IMR-90 (cell line): ENCODE data around the gene RIOK1. TPM values are rescaled to one million over a fixed set of nuclear protein-coding genes. Genes with fewer than 3 reads are reported as not detected.

Experiments
- ATAC-seq: fragments of 200-7000 bp; cut with Tn5 transposase; 2 replicates; pipeline ENCODE4 v1.9.1; 2020; ENCODE audit warnings: low read depth, mild to moderate bottlenecking, moderate library complexity
- BruUV-seq: library from RNA; stranded (reverse); fragments of 400-500 nt; replicated peaks from 2 replicates; lab custom pipeline; 2021; lab: Mats Ljungman, UMichigan
- CTCF ChIA-PET: fragments of 300-600 bp; formaldehyde crosslinking; extraction: SDS; loops from one replicate; lab custom pipeline; 2021; ENCODE audit warnings: antibody characterized with exemption; lab: Yijun Ruan, JAX
- POLR2A ChIA-PET: fragments of 300-600 bp; sonication (Branson Sonifier 250); formaldehyde crosslinking; loops from one replicate; lab custom pipeline; 2022; ENCODE audit warnings: antibody characterized with exemption; ENCODE audit not compliant: unreplicated experiment; lab: Charles Lee
- DNase-seq: peaks from one replicate; pipeline ENCODE4 v3.0.0; 2013
- H2AFZ ChIP-seq: replicated peaks from 2 replicates; pipeline ENCODE3; 2013; ENCODE audit warnings: low read length, mild to moderate bottlenecking; ENCODE audit not compliant: poor library complexity
- H2AK5ac ChIP-seq: 2 replicates; pipeline ENCODE4 v1.6.1; 2013; ENCODE audit warnings: low read depth, low read length, inconsistent platforms
- H2AK9ac ChIP-seq: replicated peaks from 2 replicates; pipeline ENCODE3; 2013; ENCODE audit warnings: mild to moderate bottlenecking, low read depth, low read length, moderate library complexity; ENCODE audit not compliant: poor library complexity
- H2BK120ac ChIP-seq: 2 replicates; pipeline ENCODE4 v1.6.1; 2013; ENCODE audit warnings: low read depth, low read length, inconsistent platforms
- H2BK15ac ChIP-seq: 3 replicates; pipeline ENCODE4 v1.6.1; 2013; ENCODE audit warnings: low read depth, low read length, inconsistent platforms
- H2BK20ac ChIP-seq: 2 replicates; pipeline ENCODE4 v1.6.1; 2013; ENCODE audit warnings: low read depth, mild to moderate bottlenecking, inconsistent platforms, low read length, moderate library complexity
- H2BK5ac ChIP-seq: 2 replicates; pipeline ENCODE4 v1.6.1; 2013; ENCODE audit warnings: mild to moderate bottlenecking, low read depth, low read length, inconsistent platforms; ENCODE audit not compliant: poor library complexity, severe bottlenecking
- H3K14ac ChIP-seq: replicated peaks from 2 replicates; pipeline ENCODE4 v1.6.1; 2013; ENCODE audit warnings: low read depth, low read length, inconsistent platforms
- H3K18ac ChIP-seq: 2 replicates; pipeline ENCODE4 v1.6.1; 2013; ENCODE audit warnings: low read depth, low read length, control low read depth
- H3K23ac ChIP-seq: 2 replicates; pipeline ENCODE4 v1.6.1; 2013; ENCODE audit warnings: low read depth, low read length, inconsistent platforms
- H3K27ac ChIP-seq: 2 replicates; pipeline ENCODE4 v1.5.1; 2013; ENCODE audit warnings: mild to moderate bottlenecking, control low read depth, low read length; ENCODE audit not compliant: insufficient read depth
- H3K27me3 ChIP-seq: 2 replicates; pipeline ENCODE4 v1.6.1; 2013; ENCODE audit warnings: low read length; ENCODE audit not compliant: control insufficient read depth, insufficient read depth
- H3K36me3 ChIP-seq: 2 replicates; pipeline ENCODE4 v1.6.1; 2013; ENCODE audit warnings: low read length, mixed read lengths; ENCODE audit not compliant: control insufficient read depth, insufficient read depth
- H3K4ac ChIP-seq: 2 replicates; pipeline ENCODE4 v1.6.1; 2013; ENCODE audit warnings: low read depth, low read length, inconsistent platforms
- H3K4me1 ChIP-seq: 2 replicates; pipeline ENCODE4 v1.6.1; 2013; ENCODE audit warnings: low read length, mixed read lengths; ENCODE audit not compliant: control insufficient read depth, insufficient read depth
- H3K4me2 ChIP-seq: 2 replicates; pipeline ENCODE4 v1.6.1; 2013; ENCODE audit warnings: low read depth, mild to moderate bottlenecking, control low read depth, low read length, moderate library complexity
- H3K4me3 ChIP-seq: 2 replicates; pipeline ENCODE4 v1.5.1; 2013; ENCODE audit warnings: low read depth, mild to moderate bottlenecking, control low read depth, low read length, moderate library complexity; ENCODE audit not compliant: insufficient read depth
- H3K56ac ChIP-seq: 2 replicates; pipeline ENCODE4 v1.6.1; 2013; ENCODE audit warnings: low read length, inconsistent platforms; ENCODE audit not compliant: insufficient read depth; ENCODE audit errors: extremely low read depth
- H3K79me1 ChIP-seq, 2 experiments: 2 replicates each; pipeline ENCODE4 v1.6.1; 2013; ENCODE audit warnings: low read length in 2 of 2, inconsistent platforms in 1 of 2, low read depth in 1 of 2
- H3K9ac ChIP-seq: 2 replicates; pipeline ENCODE4 v1.6.1; 2013; ENCODE audit warnings: low read depth, low read length, control low read depth
- H3K9me1 ChIP-seq: 2 replicates; pipeline ENCODE4 v1.6.1; 2013; ENCODE audit warnings: low read length, inconsistent platforms; ENCODE audit not compliant: insufficient read depth
- H3K9me3 ChIP-seq: 2 replicates; pipeline ENCODE4 v1.6.1; 2013; ENCODE audit warnings: low read length; ENCODE audit not compliant: control insufficient read depth, insufficient read depth
- H4K20me1 ChIP-seq: 2 replicates; pipeline ENCODE4 v1.6.1; 2013; ENCODE audit warnings: low read length, inconsistent platforms; ENCODE audit not compliant: insufficient read depth
- H4K5ac ChIP-seq: 2 replicates; pipeline ENCODE4 v1.6.1; 2013; ENCODE audit warnings: mild to moderate bottlenecking, low read depth, low read length, control low read depth
- H4K8ac ChIP-seq, 2 experiments: 2 replicates each; pipeline ENCODE4 v1.6.1; 2013; ENCODE audit warnings: low read depth in 2 of 2, low read length in 2 of 2, control low read depth in 1 of 2, inconsistent platforms in 1 of 2
- H4K91ac ChIP-seq: 2 replicates; pipeline ENCODE4 v1.6.1; 2013; ENCODE audit warnings: low read depth, low read length, inconsistent platforms; ENCODE audit not compliant: insufficient read depth
- BHLHE40 ChIP-seq: fragments of 150-350 bp; IDR thresholded peaks from 2 replicates; pipeline ENCODE4 v1.6.1; 2016; ENCODE audit warnings: mild to moderate bottlenecking, low read depth, low read length
- CEBPB ChIP-seq: IDR thresholded peaks from 2 replicates; pipeline ENCODE4 v1.6.1; 2012; ENCODE audit warnings: low read depth, low read length, improper control_type of control experiment
- CHD1 ChIP-seq: IDR thresholded peaks from 2 replicates; pipeline ENCODE4 v1.6.1; 2012; ENCODE audit warnings: low read depth, low read length, improper control_type of control experiment
- CTCF ChIP-seq: conservative IDR thresholded peaks from 2 replicates; pipeline ENCODE4 v1.5.1; 2012; ENCODE audit warnings: mild to moderate bottlenecking, low read depth, low read length, improper control_type of control experiment
- ELK1 ChIP-seq: fragments of 150-350 bp; IDR thresholded peaks from 2 replicates; pipeline ENCODE4 v1.6.1; 2016; ENCODE audit warnings: low read depth, mild to moderate bottlenecking, low read length, moderate library complexity, borderline replicate concordance
- FOS ChIP-seq: fragments of 150-350 bp; IDR thresholded peaks from 2 replicates; pipeline ENCODE4 v1.6.1; 2016; ENCODE audit warnings: low read depth, low read length
- MAFK ChIP-seq: IDR thresholded peaks from 2 replicates; pipeline ENCODE4 v1.6.1; 2012; ENCODE audit warnings: low read depth, low read length, improper control_type of control experiment
- MAZ ChIP-seq: IDR thresholded peaks from 2 replicates; pipeline ENCODE4 v1.6.1; 2012; ENCODE audit warnings: low read depth, mild to moderate bottlenecking, low read length, improper control_type of control experiment, moderate library complexity, borderline replicate concordance
- MXI1 ChIP-seq: IDR thresholded peaks from 2 replicates; pipeline ENCODE4 v1.6.1; 2012; ENCODE audit warnings: low read depth, mild to moderate bottlenecking, low read length, moderate library complexity, borderline replicate concordance
- NFE2L2 ChIP-seq: fragments of 150-350 bp; IDR thresholded peaks from 2 replicates; pipeline ENCODE4 v1.6.1; 2016; ENCODE audit warnings: low read depth, mild to moderate bottlenecking, low read length
- POLR2A ChIP-seq: IDR thresholded peaks from 2 replicates; pipeline ENCODE4 v1.6.1; 2012; ENCODE audit warnings: mild to moderate bottlenecking, low read depth, low read length
- RAD21 ChIP-seq: IDR thresholded peaks from 2 replicates; pipeline ENCODE4 v1.6.1; 2012; ENCODE audit warnings: low read length, improper control_type of control experiment
- RCOR1 ChIP-seq: IDR thresholded peaks from 2 replicates; pipeline ENCODE4 v1.6.1; 2012; ENCODE audit warnings: mild to moderate bottlenecking, low read length, improper control_type of control experiment; ENCODE audit not compliant: insufficient replicate concordance
- RFX5 ChIP-seq: IDR thresholded peaks from 2 replicates; pipeline ENCODE4 v1.8.0; 2012; ENCODE audit warnings: low read depth, mild to moderate bottlenecking, low read length, moderate library complexity
- SMC3 ChIP-seq: fragments of 150-350 bp; IDR thresholded peaks from 2 replicates; pipeline ENCODE4 v1.6.1; 2016; ENCODE audit warnings: low read depth, mild to moderate bottlenecking, antibody characterized with exemption, low read length, moderate library complexity
- USF2 ChIP-seq: fragments of 150-350 bp; IDR thresholded peaks from 2 replicates; pipeline ENCODE4 v1.6.1; 2017; ENCODE audit warnings: mild to moderate bottlenecking, antibody characterized with exemption, low read length, low read depth
- WGBS, 2 experiments: methylation state at CpG; one replicate each; pipeline versions ENCODE4 v1.1.5 to v1.1.7; 2013; ENCODE audit warnings: missing lambda C conversion rate in 2 of 2; ENCODE audit not compliant: insufficient read length in 1 of 2; ENCODE audit errors: extremely low coverage in 2 of 2; 5-methylcytosine and 5-hydroxymethylcytosine counted together
- dilution Hi-C: fragments of 300-500 bp; cut with HindIII; formaldehyde crosslinking; loops from one replicate; pipeline ENCODE4 v1.14.3; 2018; ENCODE audit warnings: low sequenced_read_pairs; ENCODE audit not compliant: unreplicated experiment
- in situ Hi-C: fragments of 300-500 bp; cut with MboI; formaldehyde crosslinking; loops from 3 replicates; pipeline ENCODE4 v1.14.3; 2019; ENCODE audit warnings: low sequenced_read_pairs, inconsistent platforms, mixed read lengths
- intact Hi-C: fragments of 100-400 bp; cut with micrococcal nuclease; formaldehyde crosslinking; loops from 2 replicates; pipeline ENCODE4 v1.10.0; 2022
- polyA plus RNA-seq, 3 experiments: library from polyadenylated mRNA; depleted of rRNA; stranded (reverse); fragments of >200 nt; gene quantifications; 2 replicates each; pipeline ENCODE4 v1.2.3, GENCODE V29; 2012; ENCODE audit warnings: low replicate concordance in 1 of 3
- total RNA-seq: library from RNA; depleted of rRNA; stranded (reverse); fragments of >200 nt; gene quantifications from 2 replicates; pipeline ENCODE4 v1.2.3, GENCODE V29; 2012

Gene RIOK1
- total and polyA plus RNA-seq, 2 of the 4 experiments (the other 2 are of a cell fraction), result 17.0 to 17.8 TPM

GRCh38 chr6:7417684-7418083, 28.1 kb downstream of the RIOK1 start:
- H3K14ac ChIP-seq, result no peak overlapping the region
- ChIA-PET POLR2A (no interaction called here), CTCF (no interaction called here)
- no peak for TF ChIP-seq MAFK
- no peak for TF ChIP-seq USF2
- TF ChIP-seq RFX5, result no peak
- TF ChIP-seq POLR2A, result no peak
- TF ChIP-seq CEBPB, result no peak
- no peak for TF ChIP-seq ELK1
- no peak for TF ChIP-seq MAZ
- no peak for TF ChIP-seq CHD1
- TF ChIP-seq CTCF, result no peak
- no peak for TF ChIP-seq RAD21
- no peak for TF ChIP-seq NFE2L2
- no peak for TF ChIP-seq SMC3
- no peak for TF ChIP-seq RCOR1
- no peak for TF ChIP-seq BHLHE40
- no peak for TF ChIP-seq FOS
- TF ChIP-seq MXI1, result no peak
- H3K27ac ChIP-seq, result no peak overlapping the region
- peaks cover 5 to 6% of the 10 kb centered on the region in 2 experiments; a peak in 1 of 4 replicates for H3K79me1 ChIP-seq
- H3K9me3 ChIP-seq, result no peaks in the 10 kb centered on the region
- no peak overlapping the region for H4K8ac ChIP-seq
- no peak overlapping the region for H2BK20ac ChIP-seq
- no peak overlapping the region for H2AFZ ChIP-seq
- H4K91ac ChIP-seq, result no peak overlapping the region
- dilution Hi-C loops, result no loop called here
- no peak overlapping the region for H2AK5ac ChIP-seq
- no peak overlapping the region for H2BK5ac ChIP-seq
- H3K4me1 ChIP-seq, result peaks cover 11% of the 10 kb centered on the region
- H3K27me3 ChIP-seq, result no peaks in the 10 kb centered on the region
- H3K23ac ChIP-seq, result no peak overlapping the region
- H3K36me3 ChIP-seq, result peaks cover 9% of the 10 kb centered on the region
- DNase-seq (peak; percentile 48), ATAC-seq (peak; percentile 30; the same call in 1 of the 2 replicates)
- H4K5ac ChIP-seq, result no peak overlapping the region
- H3K56ac ChIP-seq, result no peak overlapping the region
- no peak overlapping the region for H3K9ac ChIP-seq
- H3K4me3 ChIP-seq, result no peak overlapping the region
- H3K9me1 ChIP-seq, result peaks cover 10% of the 10 kb centered on the region; the same call in 1 of the 2 replicates
- no peak overlapping the region for H2AK9ac ChIP-seq
- no TSS peak for BruUV-seq
- in situ Hi-C loops, result no loop called here
- intact Hi-C loops, result loop anchor here (2.0 kb wide), 1 partner anchor 173 kb away; the partner anchor contains the start of gene SNRNP48
- H4K20me1 ChIP-seq, result 0 out of 2 replicates have a peak, but pooled peaks cover 3% of the 10 kb centered on the region
- no peak overlapping the region for H2BK15ac ChIP-seq
- no CpG with 5 or more reads among the region's 2 CpGs for WGBS, 2 experiments
- H3K18ac ChIP-seq, result no peak overlapping the region
- no peak overlapping the region for H3K4me2 ChIP-seq
- no peak overlapping the region for H3K4ac ChIP-seq
- no peak overlapping the region for H2BK120ac ChIP-seq
